Measurements from ENCODE around the gene PPP1R9A. TPM values are rescaled to one million over a fixed set of nuclear protein-coding genes. Genes with fewer than 3 reads are reported as not detected.
A peak's percentile ranks its signal among the peaks of the same experiment; 100 is the strongest.

Gene PPP1R9A
- total and polyA plus RNA-seq, 10 of the 15 experiments (the other 5 are each of a cell fraction or from before 2014, with no cell fraction given), result 0.04 to 0.12 TPM; not detected in 8

DNA sequence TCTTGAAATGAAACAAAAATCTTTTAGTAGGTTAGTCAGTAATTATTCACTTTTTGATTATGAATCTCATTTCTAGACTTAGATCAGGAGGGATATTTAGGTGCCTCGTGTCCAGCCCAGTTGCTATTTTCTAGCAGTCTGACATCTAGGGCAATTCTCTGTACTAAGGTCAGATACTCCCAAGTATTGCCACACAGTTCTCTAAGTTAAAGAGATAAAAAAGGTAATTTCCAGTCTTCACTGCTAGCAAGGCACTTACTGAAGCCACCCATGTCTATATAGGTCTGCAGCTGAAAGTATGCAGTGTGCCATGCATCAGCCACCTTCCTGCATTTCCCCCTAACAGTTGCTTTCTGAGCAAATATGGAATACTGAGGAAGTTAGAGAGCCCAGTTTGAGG, 333.5 kb downstream of the PPP1R9A start:
- Histone ChIP-seq H3K36me3 (ENCODE audit: control insufficient read depth in 2 of 2, insufficient read depth in 2 of 2, low read length in 1 of 2) (no peaks in the 10 kb centered on the region), H2AFZ (ENCODE audit: control insufficient read depth, low read depth, low read length) (no peak overlapping the region), H3K4me2 (ENCODE audit: control insufficient read depth, insufficient read depth) (no peak overlapping the region), H3K27me3 (replicated peaks in 1 of 2; ENCODE audit: control insufficient read depth in 2 of 2, insufficient read depth in 2 of 2, low read length in 1 of 2) (no peaks in the 10 kb centered on the region), H3K79me2 (ENCODE audit: control insufficient read depth, insufficient read depth, low read length) (no peaks in the 10 kb centered on the region), H3K9me3 (replicated peaks; ENCODE audit: control insufficient read depth, insufficient read depth, low read length) (no peaks in the 10 kb centered on the region), H3K4me1 (ENCODE audit: control insufficient read depth, insufficient read depth, low read length) (no peaks in the 10 kb centered on the region), H4K20me1 (ENCODE audit: control insufficient read depth, insufficient read depth) (no peaks in the 10 kb centered on the region), H3K9ac (ENCODE audit: control insufficient read depth, insufficient read depth, low read length) (no peak overlapping the region), H3K4me3 (no peak overlapping the region), H3K27ac (ENCODE audit: control insufficient read depth, insufficient read depth) (no peak overlapping the region)
- in situ Hi-C loops (cut with MboI), result no loop called here
- peak; percentile 15; the same call in 1 of the 3 replicates for ATAC-seq
- CTCF ChIA-PET, result no interaction called here
- FAIRE-seq, result no peak
- WGBS (ENCODE audit: insufficient coverage, insufficient replicate concordance, low lambda C conversion rate, missing lambda C conversion rate), result 4% methylated on average over 1 of the region's 1 CpG
- no peak for DNase-seq (ENCODE audit: low read depth, low spot score)
- RAD21 ChIA-PET (ENCODE audit: unreplicated experiment), result no interaction called here
- BruUV-seq (replicated peaks), result no TSS peak
- intact Hi-C loops (cut with micrococcal nuclease; ENCODE audit: unreplicated experiment), result no loop called here
- POLR2A ChIA-PET, result no interaction called here
- SMC1A ChIA-PET (ENCODE audit: uncharacterized antibody, unreplicated experiment), result no interaction called here
- no peak for TF ChIP-seq ZSCAN29 (IDR thresholded peaks at IDR 0.05)
- no peak for TF ChIP-seq RUNX3 (IDR thresholded peaks at IDR 0.05; ENCODE audit: low read length)
- TF ChIP-seq, protein P1, sequence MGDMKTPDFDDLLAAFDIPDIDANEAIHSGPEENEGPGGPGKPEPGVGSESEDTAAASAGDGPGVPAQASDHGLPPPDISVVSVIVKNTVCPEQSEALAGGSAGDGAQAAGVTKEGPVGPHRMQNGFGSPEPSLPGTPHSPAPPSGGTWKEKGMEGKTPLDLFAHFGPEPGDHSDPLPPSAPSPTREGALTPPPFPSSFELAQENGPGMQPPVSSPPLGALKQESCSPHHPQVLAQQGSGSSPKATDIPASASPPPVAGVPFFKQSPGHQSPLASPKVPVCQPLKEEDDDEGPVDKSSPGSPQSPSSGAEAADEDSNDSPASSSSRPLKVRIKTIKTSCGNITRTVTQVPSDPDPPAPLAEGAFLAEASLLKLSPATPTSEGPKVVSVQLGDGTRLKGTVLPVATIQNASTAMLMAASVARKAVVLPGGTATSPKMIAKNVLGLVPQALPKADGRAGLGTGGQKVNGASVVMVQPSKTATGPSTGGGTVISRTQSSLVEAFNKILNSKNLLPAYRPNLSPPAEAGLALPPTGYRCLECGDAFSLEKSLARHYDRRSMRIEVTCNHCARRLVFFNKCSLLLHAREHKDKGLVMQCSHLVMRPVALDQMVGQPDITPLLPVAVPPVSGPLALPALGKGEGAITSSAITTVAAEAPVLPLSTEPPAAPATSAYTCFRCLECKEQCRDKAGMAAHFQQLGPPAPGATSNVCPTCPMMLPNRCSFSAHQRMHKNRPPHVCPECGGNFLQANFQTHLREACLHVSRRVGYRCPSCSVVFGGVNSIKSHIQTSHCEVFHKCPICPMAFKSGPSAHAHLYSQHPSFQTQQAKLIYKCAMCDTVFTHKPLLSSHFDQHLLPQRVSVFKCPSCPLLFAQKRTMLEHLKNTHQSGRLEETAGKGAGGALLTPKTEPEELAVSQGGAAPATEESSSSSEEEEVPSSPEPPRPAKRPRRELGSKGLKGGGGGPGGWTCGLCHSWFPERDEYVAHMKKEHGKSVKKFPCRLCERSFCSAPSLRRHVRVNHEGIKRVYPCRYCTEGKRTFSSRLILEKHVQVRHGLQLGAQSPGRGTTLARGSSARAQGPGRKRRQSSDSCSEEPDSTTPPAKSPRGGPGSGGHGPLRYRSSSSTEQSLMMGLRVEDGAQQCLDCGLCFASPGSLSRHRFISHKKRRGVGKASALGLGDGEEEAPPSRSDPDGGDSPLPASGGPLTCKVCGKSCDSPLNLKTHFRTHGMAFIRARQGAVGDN (IDR thresholded peaks at IDR 0.05), result no peak
- TF ChIP-seq, protein P2, sequence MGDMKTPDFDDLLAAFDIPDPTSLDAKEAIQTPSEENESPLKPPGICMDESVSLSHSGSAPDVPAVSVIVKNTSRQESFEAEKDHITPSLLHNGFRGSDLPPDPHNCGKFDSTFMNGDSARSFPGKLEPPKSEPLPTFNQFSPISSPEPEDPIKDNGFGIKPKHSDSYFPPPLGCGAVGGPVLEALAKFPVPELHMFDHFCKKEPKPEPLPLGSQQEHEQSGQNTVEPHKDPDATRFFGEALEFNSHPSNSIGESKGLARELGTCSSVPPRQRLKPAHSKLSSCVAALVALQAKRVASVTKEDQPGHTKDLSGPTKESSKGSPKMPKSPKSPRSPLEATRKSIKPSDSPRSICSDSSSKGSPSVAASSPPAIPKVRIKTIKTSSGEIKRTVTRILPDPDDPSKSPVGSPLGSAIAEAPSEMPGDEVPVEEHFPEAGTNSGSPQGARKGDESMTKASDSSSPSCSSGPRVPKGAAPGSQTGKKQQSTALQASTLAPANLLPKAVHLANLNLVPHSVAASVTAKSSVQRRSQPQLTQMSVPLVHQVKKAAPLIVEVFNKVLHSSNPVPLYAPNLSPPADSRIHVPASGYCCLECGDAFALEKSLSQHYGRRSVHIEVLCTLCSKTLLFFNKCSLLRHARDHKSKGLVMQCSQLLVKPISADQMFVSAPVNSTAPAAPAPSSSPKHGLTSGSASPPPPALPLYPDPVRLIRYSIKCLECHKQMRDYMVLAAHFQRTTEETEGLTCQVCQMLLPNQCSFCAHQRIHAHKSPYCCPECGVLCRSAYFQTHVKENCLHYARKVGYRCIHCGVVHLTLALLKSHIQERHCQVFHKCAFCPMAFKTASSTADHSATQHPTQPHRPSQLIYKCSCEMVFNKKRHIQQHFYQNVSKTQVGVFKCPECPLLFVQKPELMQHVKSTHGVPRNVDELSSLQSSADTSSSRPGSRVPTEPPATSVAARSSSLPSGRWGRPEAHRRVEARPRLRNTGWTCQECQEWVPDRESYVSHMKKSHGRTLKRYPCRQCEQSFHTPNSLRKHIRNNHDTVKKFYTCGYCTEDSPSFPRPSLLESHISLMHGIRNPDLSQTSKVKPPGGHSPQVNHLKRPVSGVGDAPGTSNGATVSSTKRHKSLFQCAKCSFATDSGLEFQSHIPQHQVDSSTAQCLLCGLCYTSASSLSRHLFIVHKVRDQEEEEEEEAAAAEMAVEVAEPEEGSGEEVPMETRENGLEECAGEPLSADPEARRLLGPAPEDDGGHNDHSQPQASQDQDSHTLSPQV (IDR thresholded peaks at IDR 0.05), result no peak
- TF ChIP-seq FOS (IDR thresholded peaks at IDR 0.05; ENCODE audit: borderline replicate concordance, extremely low read depth, insufficient read length), result no peak
- TF ChIP-seq SMAD1 (IDR thresholded peaks at IDR 0.05; ENCODE audit: low read depth, partially characterized antibody), result no peak
- TF ChIP-seq, protein P3, sequence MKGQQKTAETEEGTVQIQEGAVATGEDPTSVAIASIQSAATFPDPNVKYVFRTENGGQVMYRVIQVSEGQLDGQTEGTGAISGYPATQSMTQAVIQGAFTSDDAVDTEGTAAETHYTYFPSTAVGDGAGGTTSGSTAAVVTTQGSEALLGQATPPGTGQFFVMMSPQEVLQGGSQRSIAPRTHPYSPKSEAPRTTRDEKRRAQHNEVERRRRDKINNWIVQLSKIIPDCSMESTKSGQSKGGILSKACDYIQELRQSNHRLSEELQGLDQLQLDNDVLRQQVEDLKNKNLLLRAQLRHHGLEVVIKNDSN (IDR thresholded peaks at IDR 0.05; ENCODE audit: borderline replicate concordance, extremely low read length, insufficient read depth, low read depth, low read length), result no peak
- TF ChIP-seq, protein P4, sequence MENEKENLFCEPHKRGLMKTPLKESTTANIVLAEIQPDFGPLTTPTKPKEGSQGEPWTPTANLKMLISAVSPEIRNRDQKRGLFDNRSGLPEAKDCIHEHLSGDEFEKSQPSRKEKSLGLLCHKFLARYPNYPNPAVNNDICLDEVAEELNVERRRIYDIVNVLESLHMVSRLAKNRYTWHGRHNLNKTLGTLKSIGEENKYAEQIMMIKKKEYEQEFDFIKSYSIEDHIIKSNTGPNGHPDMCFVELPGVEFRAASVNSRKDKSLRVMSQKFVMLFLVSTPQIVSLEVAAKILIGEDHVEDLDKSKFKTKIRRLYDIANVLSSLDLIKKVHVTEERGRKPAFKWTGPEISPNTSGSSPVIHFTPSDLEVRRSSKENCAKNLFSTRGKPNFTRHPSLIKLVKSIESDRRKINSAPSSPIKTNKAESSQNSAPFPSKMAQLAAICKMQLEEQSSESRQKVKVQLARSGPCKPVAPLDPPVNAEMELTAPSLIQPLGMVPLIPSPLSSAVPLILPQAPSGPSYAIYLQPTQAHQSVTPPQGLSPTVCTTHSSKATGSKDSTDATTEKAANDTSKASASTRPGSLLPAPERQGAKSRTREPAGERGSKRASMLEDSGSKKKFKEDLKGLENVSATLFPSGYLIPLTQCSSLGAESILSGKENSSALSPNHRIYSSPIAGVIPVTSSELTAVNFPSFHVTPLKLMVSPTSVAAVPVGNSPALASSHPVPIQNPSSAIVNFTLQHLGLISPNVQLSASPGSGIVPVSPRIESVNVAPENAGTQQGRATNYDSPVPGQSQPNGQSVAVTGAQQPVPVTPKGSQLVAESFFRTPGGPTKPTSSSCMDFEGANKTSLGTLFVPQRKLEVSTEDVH (IDR thresholded peaks at IDR 0.05; ENCODE audit: low read depth, partially characterized antibody), result no peak
- no peak for TF ChIP-seq MYC (IDR thresholded peaks at IDR 0.05; ENCODE audit: insufficient read depth, insufficient read length, insufficient replicate concordance, low read length, severe bottlenecking)
- TF ChIP-seq BMI1 (IDR thresholded peaks at IDR 0.05; ENCODE audit: borderline replicate concordance), result no peak
- no peak for TF ChIP-seq RELA (IDR thresholded peaks at IDR 0.05; ENCODE audit: borderline replicate concordance, partially characterized antibody)
- no peak for TF ChIP-seq SREBF1 (IDR thresholded peaks at IDR 0.05; ENCODE audit: low read length)
- no peak for TF ChIP-seq RFX5 (IDR thresholded peaks at IDR 0.05; ENCODE audit: low read depth, low read length)

Measured in GM12878 (cell line).